Thyroid gland (tissue), 4 donors: ENCODE results near the gene KCNK17. TPM values are rescaled to one million over a fixed set of nuclear protein-coding genes. Genes with fewer than 3 reads are reported as not detected.

Source experiments
- DNase-seq, 2 donors: peaks; one replicate each; pipeline ENCODE4 v3.0.0-alpha.2; 2019
- H3K27ac ChIP-seq, 3 donors: fragments of 200-600 bp; sonication (generic); 1 replicate in 2 of 3; 2 replicates in 1 of 3; pipeline ENCODE4 v1.5.1; 2016 to 2019; ENCODE audit warnings: mild to moderate bottlenecking in 1 of 3, moderate library complexity in 1 of 3
- H3K27me3 ChIP-seq: fragments of 200-600 bp; sonication (generic); one replicate; pipeline ENCODE4 v1.5.1; 2019
- H3K36me3 ChIP-seq, 2 donors: fragments of 200-600 bp; sonication (generic); one replicate each; pipeline ENCODE4 v1.5.1; 2016 to 2019
- H3K4me1 ChIP-seq, 2 donors: fragments of 200-600 bp; sonication (generic); one replicate each; pipeline ENCODE4 v1.5.1; 2017 to 2019
- H3K4me3 ChIP-seq, 3 donors: fragments of 200-600 bp; sonication (generic); replicated peaks in 1 of 3; 1 replicate in 2 of 3; 2 replicates in 1 of 3; pipeline ENCODE4 v1.5.1; 2016; ENCODE audit warnings: mild to moderate bottlenecking in 1 of 3
- H3K9me3 ChIP-seq: fragments of 200-600 bp; sonication (generic); one replicate; pipeline ENCODE4 v1.5.1; 2017
- CTCF ChIP-seq, 6 experiments: fragments of 200-600 bp in 3 of 6; fragments of 450-650 bp in 3 of 6; sonication (generic) in 3 of 6; IDR thresholded peaks; one replicate each; pipeline ENCODE4 v1.5.1; 2016 to 2019; ENCODE audit warnings: antibody characterized with exemption in 6 of 6, mild to moderate bottlenecking in 2 of 6, inconsistent platforms in 1 of 6, moderate library complexity in 1 of 6
- POLR2A ChIP-seq, 2 donors: fragments of 450-650 bp; IDR thresholded peaks; one replicate each; pipeline ENCODE4 v1.6.1; 2017; ENCODE audit warnings: antibody characterized with exemption in 2 of 2, mild to moderate bottlenecking in 2 of 2, moderate library complexity in 1 of 2
- WGBS, 2 donors: methylation state at CpG; one replicate each; pipeline ENCODE4 v1.1.5; 2017; 5-methylcytosine and 5-hydroxymethylcytosine counted together
- intact Hi-C: fragments of 100-400 bp; cut with DNase I; formaldehyde crosslinking; loops from one replicate; pipeline ENCODE4 v1.15.1; 2023
- total RNA-seq, 4 donors: library from RNA; depleted of rRNA; stranded (reverse); fragments of >200 nt; gene quantifications; one replicate each; pipeline ENCODE4 v1.2.3, GENCODE V29; 2016

KCNK17 gene
- 10 to 100 TPM in 1 of 4 donors, 1 to 10 TPM in 3; 1.1 to 11.5 (median 4.5) TPM for total RNA-seq

GRCh38 chr6:39314273-39314795 lies at the start of gene KCNK17:
KCNK17 (minus strand) TSS chr6:39314419; CDS start chr6:39314320, 99 bp downstream.
- WGBS, 2 donors = 44 to 75% methylated on average over 5 to 12 of the region's 28 CpGs
- Histone ChIP-seq H3K36me3 (no peaks in the 10 kb centered on the region), H3K4me1 (peaks cover 11 to 15% of the 10 kb centered on the region in 2 donors), H3K27ac (no peak within 1 kb of the TSS), H3K4me3 (peak within 1 kb of the TSS in 1 of 3 donors; percentile 32), H3K27me3 (peaks cover 6% of the 10 kb centered on the region), H3K9me3 (no peaks in the 10 kb centered on the region)
- no peak for DNase-seq
- intact Hi-C loops = no loop called here
- TF ChIP-seq POLR2A (IDR thresholded peaks at IDR 0.05) = no peak
- TF ChIP-seq CTCF (IDR thresholded peaks at IDR 0.05) = no peak

- H3K9me3 ChIP-seq = no peaks in the 10 kb centered on the region
- TF ChIP-seq CTCF (IDR thresholded peaks at IDR 0.05) (no peak), POLR2A (IDR thresholded peaks at IDR 0.05) (no peak)
- H3K4me1 ChIP-seq = peaks cover 13 to 21% of the 10 kb centered on the region in 2 donors
- no peaks in the 10 kb centered on the region for H3K36me3 ChIP-seq
- H3K27ac ChIP-seq = no peak overlapping the region
- intact Hi-C loops = loop anchor here (10.0 kb wide), 1 partner anchor 432 kb away; the partner anchor contains the start of gene DAAM2
- DNase-seq = no peak
- 95 to 96% methylated on average over 8 of the region's 8 CpGs for WGBS, 2 donors
- no peaks in the 10 kb centered on the region for H3K27me3 ChIP-seq
- H3K4me3 ChIP-seq = no peak overlapping the region
Measured at GRCh38 chr6:39363280-39363679, 49.1 kb upstream of the KCNK17 start.

- no peak overlapping the region for H3K27ac ChIP-seq
- WGBS, 2 donors = 41 to 49% methylated on average over 3 of the region's 3 CpGs
- TF ChIP-seq CTCF (IDR thresholded peaks at IDR 0.05) (no peak), POLR2A (IDR thresholded peaks at IDR 0.05) (no peak)
- no peak overlapping the region for H3K4me3 ChIP-seq
- intact Hi-C loops = loop anchor here (10.0 kb wide), 1 partner anchor 432 kb away; the partner anchor contains the start of gene DAAM2
- H3K27me3 ChIP-seq = no peaks in the 10 kb centered on the region
- DNase-seq = no peak
- H3K36me3 ChIP-seq = no peaks in the 10 kb centered on the region
- peaks cover 5 to 19% of the 10 kb centered on the region in 2 donors for H3K4me1 ChIP-seq
- no peaks in the 10 kb centered on the region for H3K9me3 ChIP-seq
Measured at GRCh38 chr6:39362487-39362865, 48.3 kb upstream of the KCNK17 start.

- intact Hi-C loops = loop anchor here (10.0 kb wide), 1 partner anchor 433 kb away; the partner anchor contains the start of gene DAAM2
- DNase-seq = peak; percentile 69 to 70
- Histone ChIP-seq H3K9me3 (no peaks in the 10 kb centered on the region), H3K4me1 (peaks cover 0 to 13% of the 10 kb centered on the region in 2 donors), H3K4me3 (no peak overlapping the region), H3K36me3 (no peaks in the 10 kb centered on the region), H3K27ac (no peak overlapping the region), H3K27me3 (no peaks in the 10 kb centered on the region)
- 33 to 34% methylated on average over 21 of the region's 21 CpGs for WGBS, 2 donors
- TF ChIP-seq CTCF (IDR thresholded peaks at IDR 0.05) = peak; percentile 44 to 90 (median 75)
- no peak for TF ChIP-seq POLR2A (IDR thresholded peaks at IDR 0.05)
Measured at GRCh38 chr6:39361657-39362486, 47.7 kb upstream of the KCNK17 start.

- Histone ChIP-seq H3K27me3 (no peaks in the 10 kb centered on the region), H3K36me3 (no peaks in the 10 kb centered on the region), H3K9me3 (no peaks in the 10 kb centered on the region), H3K4me3 (no peak overlapping the region), H3K4me1 (peaks cover 0 to 12% of the 10 kb centered on the region in 2 donors), H3K27ac (no peak overlapping the region)
- WGBS, 2 donors = 92 to 98% methylated on average over 9 of the region's 9 CpGs
- no peak for DNase-seq
- TF ChIP-seq CTCF (IDR thresholded peaks at IDR 0.05) = no peak
- no peak for TF ChIP-seq POLR2A (IDR thresholded peaks at IDR 0.05)
- intact Hi-C loops = loop anchor here (10.0 kb wide), 1 partner anchor 434 kb away; the partner anchor contains the start of gene DAAM2
Measured at GRCh38 chr6:39360378-39360777, 46.2 kb upstream of the KCNK17 start.
